ENCODE results near the gene CDAN1. TPM values are rescaled to one million over a fixed set of nuclear protein-coding genes. Genes with fewer than 3 reads are reported as not detected.

The CDAN1 gene, protein sequence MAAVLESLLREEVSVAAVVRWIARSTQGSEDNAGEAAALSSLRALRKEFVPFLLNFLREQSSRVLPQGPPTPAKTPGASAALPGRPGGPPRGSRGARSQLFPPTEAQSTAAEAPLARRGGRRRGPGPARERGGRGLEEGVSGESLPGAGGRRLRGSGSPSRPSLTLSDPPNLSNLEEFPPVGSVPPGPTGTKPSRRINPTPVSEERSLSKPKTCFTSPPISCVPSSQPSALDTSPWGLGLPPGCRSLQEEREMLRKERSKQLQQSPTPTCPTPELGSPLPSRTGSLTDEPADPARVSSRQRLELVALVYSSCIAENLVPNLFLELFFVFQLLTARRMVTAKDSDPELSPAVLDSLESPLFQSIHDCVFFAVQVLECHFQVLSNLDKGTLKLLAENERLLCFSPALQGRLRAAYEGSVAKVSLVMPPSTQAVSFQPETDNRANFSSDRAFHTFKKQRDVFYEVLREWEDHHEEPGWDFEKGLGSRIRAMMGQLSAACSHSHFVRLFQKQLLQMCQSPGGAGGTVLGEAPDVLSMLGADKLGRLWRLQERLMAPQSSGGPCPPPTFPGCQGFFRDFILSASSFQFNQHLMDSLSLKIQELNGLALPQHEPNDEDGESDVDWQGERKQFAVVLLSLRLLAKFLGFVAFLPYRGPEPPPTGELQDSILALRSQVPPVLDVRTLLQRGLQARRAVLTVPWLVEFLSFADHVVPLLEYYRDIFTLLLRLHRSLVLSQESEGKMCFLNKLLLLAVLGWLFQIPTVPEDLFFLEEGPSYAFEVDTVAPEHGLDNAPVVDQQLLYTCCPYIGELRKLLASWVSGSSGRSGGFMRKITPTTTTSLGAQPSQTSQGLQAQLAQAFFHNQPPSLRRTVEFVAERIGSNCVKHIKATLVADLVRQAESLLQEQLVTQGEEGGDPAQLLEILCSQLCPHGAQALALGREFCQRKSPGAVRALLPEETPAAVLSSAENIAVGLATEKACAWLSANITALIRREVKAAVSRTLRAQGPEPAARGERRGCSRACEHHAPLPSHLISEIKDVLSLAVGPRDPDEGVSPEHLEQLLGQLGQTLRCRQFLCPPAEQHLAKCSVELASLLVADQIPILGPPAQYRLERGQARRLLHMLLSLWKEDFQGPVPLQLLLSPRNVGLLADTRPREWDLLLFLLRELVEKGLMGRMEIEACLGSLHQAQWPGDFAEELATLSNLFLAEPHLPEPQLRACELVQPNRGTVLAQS
- 4.2 to 8.5 TPM (median 5.8 TPM) in 5 replicates for total RNA-seq (2022; extraction: Qiagen RNA extraction)

GRCh38 chr15:42736793-42737528 is at the start of gene CDAN1:
Gene CDAN1 (minus strand): TSS chr15:42737128. CDS start chr15:42737102, 26 bp downstream.

Other genes with a start within 250 kb of the CDAN1 start
- gene ZNF106, start 246.0 kb downstream of the CDAN1 start, total RNA-seq (2022; extraction: Qiagen RNA extraction): 7.2 to 11.2 TPM (median 10.2 TPM) in 5 replicates
- 15.8 to 40.2 TPM (median 16.1 TPM) in 5 replicates for gene SNAP23, start 241.5 kb downstream of the CDAN1 start, total RNA-seq (2022; extraction: Qiagen RNA extraction)
- gene LRRC57, start 188.3 kb downstream of the CDAN1 start, total RNA-seq (2022; extraction: Qiagen RNA extraction): 9.2 to 13.0 TPM (median 11.5 TPM) in 5 replicates
- 18.1 to 22.3 TPM (median 21.0 TPM) in 5 replicates for gene HAUS2, start 188.3 kb downstream of the CDAN1 start, total RNA-seq (2022; extraction: Qiagen RNA extraction)
- 1.6 to 2.1 TPM (median 1.9 TPM) in 5 replicates for gene STARD9, start 161.5 kb downstream of the CDAN1 start, total RNA-seq (2022; extraction: Qiagen RNA extraction)
- 1.4 to 2.6 TPM (median 1.6 TPM) in 5 replicates for gene TTBK2, start 183.7 kb upstream of the CDAN1 start, total RNA-seq (2022; extraction: Qiagen RNA extraction)